GM19099 (cell line): Measurements from ENCODE around the gene IGFLR1.

Source experiments
- POLR2A ChIP-seq: IDR thresholded peaks from 3 replicates; pipeline ENCODE4 v1.6.1; 2011; ENCODE audit warnings: low read depth; ENCODE audit not compliant: insufficient read length; ENCODE audit errors: extremely low read depth

The IGFLR1 gene

DNA sequence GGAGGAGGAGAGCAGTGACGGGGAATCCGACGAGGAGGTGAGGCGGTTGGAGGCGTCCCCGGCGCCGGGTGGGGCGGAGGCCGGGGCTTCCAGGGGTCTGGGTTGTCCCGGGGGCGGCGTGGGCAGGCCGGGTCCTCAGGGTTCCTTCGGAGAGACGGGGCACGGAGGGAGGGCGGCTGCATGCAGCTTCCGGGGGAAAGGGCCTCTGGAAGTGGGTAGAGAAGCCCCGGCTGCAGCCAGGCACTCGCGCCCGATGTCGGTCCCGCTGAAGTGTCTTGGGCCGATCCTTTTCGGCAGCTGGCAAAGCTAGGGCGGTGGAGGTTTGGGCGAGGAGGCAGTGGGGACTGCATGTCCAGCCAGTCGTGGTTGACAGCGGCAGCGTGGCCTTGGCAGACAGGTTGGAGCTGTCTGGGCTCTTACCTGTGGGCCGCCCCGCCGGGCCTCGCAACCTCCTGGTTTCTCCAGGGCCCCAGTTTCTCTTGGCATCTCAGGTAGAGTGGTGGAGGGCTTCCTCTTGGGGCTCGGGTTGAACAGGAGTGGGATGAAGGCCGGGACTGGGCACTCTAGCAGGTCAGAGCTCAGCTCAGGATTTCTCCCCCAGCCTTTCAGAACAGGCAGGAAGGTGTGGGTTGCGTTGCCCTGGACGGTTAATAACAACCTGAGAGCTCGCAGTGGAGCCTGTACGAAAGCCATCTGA lies 23.8 kb downstream of the IGFLR1 start:
- peak; percentile 17 for TF ChIP-seq POLR2A

DNA sequence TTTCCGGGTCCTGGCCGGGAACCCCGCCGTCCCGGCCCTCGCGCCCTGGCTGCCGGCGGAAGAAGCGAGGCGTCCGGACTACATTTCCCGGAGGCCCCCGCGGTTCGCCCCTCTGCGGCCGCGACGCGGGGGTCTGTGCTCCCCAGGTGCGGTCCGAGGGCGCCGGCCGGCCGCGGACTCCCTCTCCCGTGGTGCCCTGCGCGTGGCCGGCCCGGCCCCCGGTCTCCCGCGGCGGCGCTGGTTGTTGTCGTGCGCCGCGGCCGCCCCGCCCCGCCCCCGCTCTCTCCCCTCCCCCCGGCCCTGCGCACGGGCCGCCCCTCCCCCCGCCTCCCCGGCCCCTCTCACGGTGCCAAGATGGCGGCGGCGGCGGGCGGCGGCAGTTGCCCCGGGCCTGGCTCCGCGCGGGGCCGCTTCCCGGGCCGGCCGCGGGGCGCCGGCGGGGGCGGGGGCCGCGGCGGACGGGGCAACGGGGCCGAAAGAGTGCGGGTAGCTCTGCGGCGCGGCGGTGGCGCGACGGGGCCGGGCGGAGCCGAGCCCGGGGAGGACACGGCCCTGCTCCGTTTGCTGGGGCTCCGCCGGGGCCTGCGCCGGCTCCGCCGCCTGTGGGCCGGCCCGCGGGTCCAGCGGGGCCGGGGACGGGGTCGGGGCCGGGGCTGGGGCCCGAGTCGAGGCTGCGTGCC lies 24.4 kb downstream of the IGFLR1 start, which contains the start of gene KMT2B:
Gene KMT2B (plus strand): TSS at position 339 of the 680 bp plus-strand sequence. CDS start 16 bp downstream, at position 355.
- peak; percentile 46 for TF ChIP-seq POLR2A

DNA sequence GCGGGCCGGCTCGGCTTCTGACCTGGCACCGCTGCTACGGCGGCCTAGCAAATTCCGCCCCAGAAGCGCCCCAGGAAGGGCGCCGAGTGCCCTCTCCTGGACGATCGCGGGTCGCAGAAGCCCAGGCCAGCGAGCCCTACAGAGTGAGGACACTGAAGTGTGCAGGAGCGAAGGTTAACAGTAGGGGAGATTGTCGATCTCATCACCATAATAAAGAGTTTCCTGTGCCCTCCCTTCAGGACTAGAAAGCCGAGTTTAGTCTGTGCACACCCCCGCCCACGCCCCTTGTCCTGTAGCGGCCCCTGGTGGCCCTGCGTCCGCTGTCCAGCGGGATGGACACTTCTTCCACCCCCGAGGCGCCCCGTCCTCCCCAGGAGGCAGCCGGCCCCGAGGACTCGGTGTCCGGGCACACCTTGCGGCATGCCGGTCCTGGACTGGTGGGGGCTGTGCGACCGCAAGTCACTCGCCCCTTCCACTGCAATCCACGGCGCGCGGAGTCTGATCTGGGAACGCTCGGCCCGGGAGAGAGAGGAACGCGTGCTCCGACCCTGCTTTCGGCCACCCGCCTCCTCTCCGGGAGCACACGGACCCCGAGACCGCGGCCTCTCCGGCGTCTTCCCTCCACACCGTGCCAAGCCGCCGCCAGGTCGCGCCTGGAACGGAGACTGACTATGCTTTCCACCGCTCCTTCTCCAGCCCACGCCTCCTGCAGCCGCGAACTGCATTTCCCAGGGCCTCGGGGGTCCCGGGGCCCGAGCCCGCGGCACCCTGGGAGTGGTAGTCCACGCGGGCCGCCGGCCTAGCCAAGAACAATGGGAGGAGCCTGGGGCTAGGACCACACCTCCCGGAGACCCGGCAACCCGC lies 25.2 kb downstream of the IGFLR1 start:
- peak; percentile 59 for TF ChIP-seq POLR2A

DNA sequence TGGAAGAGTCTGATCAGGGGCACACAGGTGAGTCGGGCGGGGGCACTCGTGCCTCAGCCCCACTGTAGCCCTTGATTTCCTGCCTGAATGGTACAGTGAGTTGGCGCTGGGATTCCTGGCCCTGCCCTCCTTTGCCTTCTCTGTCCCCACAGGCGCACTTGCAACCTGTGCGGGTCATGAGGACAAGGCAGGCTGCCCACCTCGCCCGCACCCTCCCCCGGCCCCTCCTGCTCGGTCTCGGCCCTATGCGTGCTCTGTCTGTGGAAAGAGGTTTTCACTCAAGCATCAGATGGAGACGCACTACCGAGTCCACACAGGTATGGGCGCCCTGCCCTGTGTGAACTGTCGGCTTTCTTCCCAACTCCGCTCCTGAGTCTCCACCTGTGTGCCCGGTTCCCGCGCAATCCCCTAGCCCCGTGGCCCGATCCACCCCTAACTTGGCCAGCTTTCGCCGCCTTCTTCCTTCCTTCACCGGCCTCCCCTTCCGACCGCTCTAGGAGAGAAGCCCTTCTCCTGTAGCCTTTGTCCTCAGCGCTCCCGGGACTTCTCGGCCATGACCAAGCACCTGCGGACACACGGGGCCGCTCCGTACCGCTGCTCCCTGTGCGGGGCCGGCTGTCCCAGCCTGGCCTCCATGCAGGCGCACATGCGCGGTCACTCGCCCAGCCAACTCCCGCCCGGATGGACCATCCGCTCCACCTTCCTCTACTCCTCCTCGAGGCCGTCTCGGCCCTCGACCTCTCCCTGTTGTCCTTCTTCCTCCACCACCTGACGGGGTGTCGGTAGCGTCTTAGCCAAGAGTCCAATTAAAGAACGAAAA lies 26.1 kb downstream of the IGFLR1 start:
- TF ChIP-seq POLR2A: no peak

DNA sequence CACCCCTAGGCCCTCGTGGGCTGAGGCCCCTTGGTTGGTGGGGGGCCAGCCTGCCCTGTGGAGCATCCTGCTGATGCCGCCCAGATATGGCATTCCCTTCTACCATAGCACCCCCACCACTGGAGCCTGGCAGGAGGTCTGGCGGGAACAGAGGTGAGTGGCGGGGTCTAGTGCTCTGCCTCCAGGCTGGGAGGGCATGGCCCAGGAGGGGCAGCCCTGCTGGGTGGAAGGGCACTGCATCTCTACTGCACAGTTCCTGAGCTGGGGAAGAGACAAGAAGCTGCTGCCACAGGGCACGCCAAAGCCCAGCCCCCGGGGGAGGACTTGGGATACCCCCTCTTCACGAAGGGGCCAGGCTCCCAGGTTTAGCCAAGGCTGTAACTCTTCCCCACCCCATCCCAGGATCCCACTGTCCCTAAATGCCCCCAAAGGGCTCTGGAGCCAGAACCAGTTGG lies 26.9 kb downstream of the IGFLR1 start:
- TF ChIP-seq POLR2A: no peak

DNA sequence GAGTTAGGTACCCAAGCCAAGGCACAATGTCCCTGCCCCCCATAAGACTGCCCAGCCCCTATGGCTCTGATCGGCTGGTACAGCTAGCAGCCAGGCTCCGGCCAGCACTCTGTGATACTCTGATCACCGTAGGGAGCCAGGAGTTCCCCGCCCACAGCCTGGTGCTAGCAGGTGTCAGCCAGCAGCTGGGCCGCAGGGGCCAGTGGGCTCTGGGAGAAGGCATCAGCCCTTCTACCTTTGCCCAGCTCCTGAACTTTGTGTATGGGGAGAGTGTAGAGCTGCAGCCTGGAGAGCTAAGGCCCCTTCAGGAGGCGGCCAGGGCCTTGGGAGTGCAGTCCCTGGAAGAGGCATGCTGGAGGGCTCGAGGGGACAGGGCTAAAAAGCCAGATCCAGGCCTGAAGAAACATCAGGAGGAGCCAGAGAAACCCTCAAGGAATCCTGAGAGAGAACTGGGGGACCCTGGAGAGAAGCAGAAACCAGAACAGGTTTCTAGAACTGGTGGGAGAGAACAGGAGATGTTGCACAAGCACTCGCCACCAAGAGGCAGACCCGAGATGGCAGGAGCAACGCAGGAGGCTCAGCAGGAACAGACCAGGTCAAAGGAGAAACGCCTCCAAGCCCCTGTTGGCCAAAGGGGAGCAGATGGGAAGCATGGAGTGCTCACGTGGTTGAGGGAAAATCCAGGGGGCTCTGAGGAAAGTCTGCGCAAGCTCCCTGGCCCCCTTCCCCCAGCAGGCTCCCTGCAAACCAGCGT lies 27.5 kb downstream of the IGFLR1 start:
- peak; percentile 17 for TF ChIP-seq POLR2A

DNA sequence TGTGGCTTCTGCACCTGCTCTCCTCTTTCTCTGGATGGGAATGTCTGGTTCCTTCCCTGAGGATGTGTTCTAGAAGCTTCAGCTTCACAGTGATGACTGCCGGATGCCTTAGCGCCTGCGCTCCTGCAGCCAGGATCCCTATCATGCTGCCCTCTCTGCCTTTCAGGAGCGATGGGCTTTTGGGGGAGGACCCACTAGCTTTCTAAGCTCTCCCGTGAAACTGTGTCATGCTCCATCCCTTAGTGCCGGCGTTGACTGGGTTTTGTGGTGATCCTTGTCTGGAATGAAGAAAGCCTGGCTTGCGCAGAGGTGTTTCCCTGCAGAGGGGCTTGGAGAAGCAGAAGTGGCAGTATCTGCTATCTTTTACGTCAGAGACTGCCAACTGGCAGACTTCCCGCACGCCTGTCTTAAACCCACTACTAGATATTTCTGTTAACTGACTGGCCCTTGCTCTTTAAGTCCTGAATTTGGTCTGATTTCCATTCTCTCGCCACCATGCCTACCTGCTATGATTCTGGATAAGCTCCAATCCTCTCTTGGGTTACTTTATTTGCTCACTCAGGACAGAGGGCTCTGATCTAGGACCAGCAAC lies 28.3 kb downstream of the IGFLR1 start:
- TF ChIP-seq POLR2A: no peak

DNA sequence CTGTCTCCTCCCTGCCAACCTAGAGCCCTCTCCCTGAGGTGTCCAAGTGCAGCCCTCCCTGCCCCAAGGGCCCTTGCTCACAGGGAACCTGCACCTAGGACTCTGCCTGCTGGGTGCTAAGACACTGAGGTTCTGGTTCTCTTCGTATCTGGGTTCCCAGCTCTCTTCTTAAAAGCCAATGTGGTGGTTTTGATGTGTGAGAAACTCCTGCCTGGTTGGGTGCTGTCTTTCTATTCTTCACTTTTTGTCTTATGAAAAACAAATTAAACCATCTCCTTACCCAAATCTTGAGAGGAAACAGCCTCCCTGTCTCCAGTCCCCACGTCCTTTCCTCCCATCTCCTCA lies 28.8 kb downstream of the IGFLR1 start:
- TF ChIP-seq POLR2A: no peak

DNA sequence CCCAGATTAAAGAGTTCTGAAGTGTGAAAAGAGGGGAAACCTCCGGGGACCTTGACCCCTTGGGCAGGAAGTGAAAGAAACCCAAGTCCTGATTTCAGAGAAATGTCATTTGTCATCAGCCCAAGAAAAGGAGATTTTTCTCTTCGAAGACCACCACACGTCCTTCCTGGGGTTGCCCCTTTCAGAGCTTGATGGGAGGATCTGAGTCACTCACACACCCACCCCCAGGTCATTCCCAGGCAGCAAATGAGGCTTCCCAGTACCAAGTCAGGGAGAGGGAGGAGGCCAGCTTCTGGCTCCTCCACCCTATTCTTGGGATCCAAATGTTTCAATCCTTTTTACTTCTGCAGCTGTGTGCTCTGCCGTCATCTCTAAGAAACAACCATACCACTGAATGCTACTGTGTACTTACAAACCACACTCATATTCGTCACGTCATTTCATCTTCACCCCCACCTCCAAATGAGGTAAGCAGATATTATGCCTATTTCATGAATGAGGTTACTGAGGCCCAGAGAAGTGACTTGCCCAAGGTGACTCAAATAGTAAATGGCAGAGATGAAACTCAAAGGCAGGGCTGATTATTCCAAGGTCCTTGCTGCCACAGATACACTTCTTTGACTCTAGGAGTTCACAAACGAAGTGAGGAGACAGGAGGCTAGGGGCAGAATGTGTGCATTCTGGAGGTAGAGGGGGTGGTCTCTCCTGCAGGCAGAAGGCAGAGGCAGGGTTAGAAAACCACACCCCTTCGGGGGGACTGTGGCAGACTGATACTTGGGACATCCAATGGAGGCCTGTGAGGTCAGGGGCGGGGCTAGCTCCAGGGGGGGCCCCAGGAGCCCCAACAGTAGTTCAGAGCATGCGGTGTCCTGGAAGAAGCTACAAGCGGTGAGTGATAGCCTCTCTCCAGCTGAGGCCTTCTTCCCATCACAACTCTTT lies 29.4 kb downstream of the IGFLR1 start:
- peak; percentile 83 for TF ChIP-seq POLR2A

DNA sequence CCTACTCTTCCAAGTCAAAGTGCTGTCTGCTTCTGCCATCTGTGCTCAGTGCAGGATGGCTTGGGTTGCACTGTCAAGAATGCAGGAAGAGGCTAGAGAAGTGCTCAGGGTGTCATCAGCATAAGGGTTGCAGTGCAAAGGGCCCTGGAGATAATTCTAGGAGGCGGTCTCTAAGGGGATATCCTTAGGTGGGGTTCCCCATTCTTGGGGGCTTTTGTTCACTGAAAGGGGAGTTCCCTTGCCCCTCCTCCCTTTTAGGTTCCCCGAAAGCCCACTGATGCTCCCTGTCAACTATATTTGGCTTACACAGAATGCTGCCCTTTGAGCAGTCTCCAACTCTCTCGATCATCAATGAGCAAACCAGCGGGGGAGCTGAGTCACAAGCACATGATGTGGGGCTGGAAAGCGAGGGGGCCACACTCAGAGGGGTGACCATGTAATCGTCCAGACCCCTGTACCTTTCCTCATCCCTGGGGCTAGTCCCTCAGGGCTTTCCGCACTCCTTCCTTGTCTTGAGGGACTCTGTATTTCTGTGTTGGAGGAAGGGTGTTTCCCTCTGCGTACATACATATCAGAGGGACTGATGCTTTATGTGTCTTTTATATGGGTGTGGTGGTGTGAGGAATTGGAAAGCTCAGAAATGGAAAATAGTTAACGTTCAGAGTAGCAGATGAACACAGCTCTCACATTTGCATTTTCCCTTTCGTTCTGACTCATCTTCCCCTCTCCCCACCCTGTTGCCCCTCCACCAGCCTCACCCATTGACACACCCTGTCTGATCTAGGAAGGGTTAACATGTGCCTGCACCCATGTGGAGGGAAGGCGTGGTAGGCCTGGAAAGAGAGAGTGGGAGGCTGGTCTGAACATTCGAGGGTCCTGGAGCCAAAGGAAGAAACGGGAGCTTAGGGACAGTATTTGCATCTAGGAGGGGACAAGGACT lies 31.2 kb downstream of the IGFLR1 start:
- peak; percentile 64 for TF ChIP-seq POLR2A

DNA sequence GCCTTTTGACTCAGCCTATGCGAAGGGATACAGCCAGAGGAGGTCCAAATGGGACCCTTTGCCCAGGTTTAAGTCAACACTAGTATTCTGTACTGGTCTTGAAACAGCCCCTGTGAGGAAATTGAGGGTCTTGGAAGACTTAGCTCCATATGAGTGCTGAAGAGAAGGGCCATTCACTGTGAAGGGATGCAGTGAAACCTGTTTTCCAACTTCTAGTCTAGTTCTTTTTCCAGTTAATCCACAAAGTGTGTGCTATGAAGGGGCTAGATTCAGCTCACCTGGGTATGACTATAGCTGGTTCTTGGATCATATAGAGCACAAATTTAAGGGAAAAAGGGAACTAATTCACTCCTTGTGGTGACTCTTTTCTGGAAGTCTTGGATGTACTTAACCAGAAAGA lies 33.9 kb downstream of the IGFLR1 start:
- TF ChIP-seq POLR2A: no peak

DNA sequence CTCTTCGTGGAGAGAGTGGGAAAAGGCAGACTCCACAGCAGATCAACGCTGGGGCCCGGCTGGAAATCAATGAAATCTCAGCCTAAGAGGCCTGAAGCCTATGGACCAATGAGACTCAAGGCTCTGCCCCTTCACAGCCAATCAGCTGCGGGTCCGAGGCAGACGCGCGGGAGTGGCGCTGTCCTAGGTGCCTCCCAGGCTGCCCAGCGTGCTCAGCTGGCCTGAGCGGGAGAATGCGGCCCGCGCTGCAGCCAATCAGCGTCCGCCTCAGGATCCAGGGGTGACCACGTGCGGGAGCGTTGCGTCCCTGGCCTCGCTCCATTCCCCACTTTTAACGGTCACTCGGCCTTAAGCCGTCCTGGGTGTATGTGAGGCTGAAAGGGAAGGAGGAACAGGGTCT lies 38.0 kb downstream of the IGFLR1 start, which contains the start of gene ZBTB32:
Gene ZBTB32 (plus strand): TSS at position 341 of the 400 bp plus-strand sequence. CDS start 10,069 bp downstream, outside the sequence.
- TF ChIP-seq POLR2A: no peak

DNA sequence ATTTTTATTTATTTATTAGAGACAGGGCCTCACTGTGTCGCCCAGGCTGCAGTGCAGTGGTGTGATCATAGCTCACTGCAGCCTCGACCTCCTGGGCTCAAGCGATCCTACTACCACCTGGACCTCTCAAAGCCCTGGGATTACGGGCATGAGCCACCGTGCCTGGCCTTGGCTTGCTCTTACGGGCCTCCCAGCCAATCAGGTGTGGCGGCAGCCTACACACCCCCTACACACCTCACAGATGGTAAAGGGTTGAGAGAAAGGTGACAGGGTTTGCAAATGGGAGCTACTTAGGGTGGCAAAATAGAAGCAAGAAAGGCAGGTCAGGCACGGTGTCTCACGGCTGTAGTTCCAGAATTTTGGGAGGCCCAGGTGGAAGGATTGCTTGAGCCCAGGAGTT lies 38.9 kb downstream of the IGFLR1 start:
- no peak for TF ChIP-seq POLR2A
